Measurements from ENCODE around the gene ITK.
"Not testable (repeated sequence)": the region's sequence is repeated elsewhere in the genome, so short reads cannot be mapped to it uniquely, and the experiment has no call there.

Gene ITK

GRCh38 chr5:157232706-157233105, 52.1 kb downstream of the ITK start:
- DNase-seq (ENCODE audit: insufficient read length, low spot score) (no peak), FAIRE-seq (no peak)
- TF ChIP-seq POLR2A (IDR thresholded peaks at IDR 0.05; ENCODE audit: low read depth, low read length) = no peak

GRCh38 chr5:157233515-157233914, 52.9 kb downstream of the ITK start:
- TF ChIP-seq POLR2A (IDR thresholded peaks at IDR 0.05; ENCODE audit: low read depth, low read length) = no peak
- DNase-seq (ENCODE audit: insufficient read length, low spot score) (no peak), FAIRE-seq (no peak)

GRCh38 chr5:157236423-157236822, 55.8 kb downstream of the ITK start:
- no peak for TF ChIP-seq POLR2A (IDR thresholded peaks at IDR 0.05; ENCODE audit: low read depth, low read length)
- FAIRE-seq (no peak), DNase-seq (ENCODE audit: insufficient read length, low spot score) (no peak)

GRCh38 chr5:157241483-157241882, 60.8 kb downstream of the ITK start:
- no peak for FAIRE-seq
- no peak for TF ChIP-seq POLR2A (IDR thresholded peaks at IDR 0.05; ENCODE audit: low read depth, low read length)
- no peak for DNase-seq (ENCODE audit: insufficient read length, low spot score)

- not testable (repeated sequence) for DNase-seq (ENCODE audit: insufficient read length, low spot score); FAIRE-seq
Observed at GRCh38 chr5:157244704-157245103, 64.1 kb downstream of the ITK start.

GRCh38 chr5:157245476-157245875, 64.8 kb downstream of the ITK start:
- DNase-seq (ENCODE audit: insufficient read length, low spot score) (no peak), FAIRE-seq (no peak)
- no peak for TF ChIP-seq POLR2A (IDR thresholded peaks at IDR 0.05; ENCODE audit: low read depth, low read length)

GRCh38 chr5:157245886-157246285, 65.2 kb downstream of the ITK start:
- FAIRE-seq = no peak
- TF ChIP-seq POLR2A (IDR thresholded peaks at IDR 0.05; ENCODE audit: low read depth, low read length) = no peak
- no peak for DNase-seq (ENCODE audit: insufficient read length, low spot score)

GRCh38 chr5:157247267-157247666, 66.6 kb downstream of the ITK start:
- FAIRE-seq (no peak), DNase-seq (ENCODE audit: insufficient read length, low spot score) (no peak)
- no peak for TF ChIP-seq POLR2A (IDR thresholded peaks at IDR 0.05; ENCODE audit: low read depth, low read length)

GRCh38 chr5:157248821-157249470, 68.3 kb downstream of the ITK start:
- no peak for FAIRE-seq
- DNase-seq (ENCODE audit: insufficient read length, low spot score) = no peak
- no peak for TF ChIP-seq POLR2A (IDR thresholded peaks at IDR 0.05; ENCODE audit: low read depth, low read length)

- TF ChIP-seq POLR2A (IDR thresholded peaks at IDR 0.05; ENCODE audit: low read depth, low read length) = no peak
- no peak for DNase-seq (ENCODE audit: insufficient read length, low spot score)
- FAIRE-seq = no peak
Observed at GRCh38 chr5:157252711-157253465, 72.2 kb downstream of the ITK start.

GRCh38 chr5:157253547-157253946, 72.9 kb downstream of the ITK start:
- no peak for TF ChIP-seq POLR2A (IDR thresholded peaks at IDR 0.05; ENCODE audit: low read depth, low read length)
- DNase-seq (ENCODE audit: insufficient read length, low spot score) (peak; percentile 33), FAIRE-seq (no peak)

GRCh38 chr5:157258450-157258849, 77.8 kb downstream of the ITK start:
- TF ChIP-seq POLR2A (IDR thresholded peaks at IDR 0.05; ENCODE audit: low read depth, low read length) = no peak
- FAIRE-seq (no peak), DNase-seq (ENCODE audit: insufficient read length, low spot score) (no peak)

- TF ChIP-seq POLR2A (IDR thresholded peaks at IDR 0.05; ENCODE audit: low read depth, low read length) = no peak
- FAIRE-seq = no peak
- no peak for DNase-seq (ENCODE audit: insufficient read length, low spot score)
Observed at GRCh38 chr5:157259699-157260098, 79.1 kb downstream of the ITK start.

- DNase-seq (ENCODE audit: insufficient read length, low spot score) (no peak), FAIRE-seq (no peak)
- no peak for TF ChIP-seq POLR2A (IDR thresholded peaks at IDR 0.05; ENCODE audit: low read depth, low read length)
Observed at GRCh38 chr5:157263496-157264090, 83.0 kb downstream of the ITK start.
